Effector CD8-positive, alpha-beta T cell (primary cell): Measurements from ENCODE around the gene ZMYND11.
A peak's percentile ranks its signal among the peaks of the same experiment; 100 is the strongest.
"Not testable (repeated sequence)": the region's sequence is repeated elsewhere in the genome, so short reads cannot be mapped to it uniquely, and the experiment has no call there.

Source experiments
- DNase-seq: peaks from one replicate; lab custom pipeline; 2025; lab: John Stamatoyannopoulos, UW

The ZMYND11 gene

DNA sequence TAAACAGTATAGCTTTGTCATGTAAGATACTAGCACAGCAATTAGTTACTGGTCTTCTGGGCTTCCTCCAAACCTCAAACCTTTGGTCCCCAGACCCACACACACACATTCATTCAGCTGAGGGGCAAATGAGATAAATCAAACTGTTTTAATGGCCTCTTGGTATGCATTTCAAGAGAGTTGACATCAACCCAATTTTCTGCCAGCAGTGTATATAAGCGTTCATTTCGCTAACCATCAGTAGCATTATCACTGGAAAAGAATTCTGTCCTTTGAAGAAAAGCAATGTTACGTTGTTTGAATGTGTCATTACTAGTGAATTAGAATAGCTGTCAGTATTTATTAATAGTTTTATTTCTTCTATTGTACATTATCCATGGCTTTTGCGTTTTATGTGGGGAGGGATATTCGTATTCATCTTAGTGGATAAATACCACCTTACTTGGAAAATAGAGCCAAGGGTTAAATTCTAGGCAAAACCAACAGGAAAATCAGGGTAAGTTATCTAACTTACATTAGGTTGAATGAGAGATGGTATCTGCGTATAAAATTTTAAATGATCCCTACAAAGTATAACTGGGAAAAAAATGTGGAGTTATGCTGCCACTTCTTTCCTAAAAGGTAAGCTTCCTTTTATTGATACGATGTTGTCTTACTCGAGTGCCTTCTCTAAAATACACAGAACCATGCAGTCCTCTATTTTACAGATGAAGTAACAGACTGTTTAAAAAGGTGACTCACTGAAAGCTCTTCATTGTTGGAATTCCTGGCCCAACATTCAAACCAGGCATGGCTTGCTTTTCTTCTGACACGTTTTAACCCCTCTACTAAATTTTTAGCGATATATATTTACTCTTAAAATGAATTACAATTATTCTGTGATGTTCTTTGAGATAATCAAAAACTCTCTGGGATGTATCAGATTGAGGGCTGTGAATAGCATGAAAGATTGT, 2.0 kb upstream of the ZMYND11 start:
- no peak for DNase-seq

DNA sequence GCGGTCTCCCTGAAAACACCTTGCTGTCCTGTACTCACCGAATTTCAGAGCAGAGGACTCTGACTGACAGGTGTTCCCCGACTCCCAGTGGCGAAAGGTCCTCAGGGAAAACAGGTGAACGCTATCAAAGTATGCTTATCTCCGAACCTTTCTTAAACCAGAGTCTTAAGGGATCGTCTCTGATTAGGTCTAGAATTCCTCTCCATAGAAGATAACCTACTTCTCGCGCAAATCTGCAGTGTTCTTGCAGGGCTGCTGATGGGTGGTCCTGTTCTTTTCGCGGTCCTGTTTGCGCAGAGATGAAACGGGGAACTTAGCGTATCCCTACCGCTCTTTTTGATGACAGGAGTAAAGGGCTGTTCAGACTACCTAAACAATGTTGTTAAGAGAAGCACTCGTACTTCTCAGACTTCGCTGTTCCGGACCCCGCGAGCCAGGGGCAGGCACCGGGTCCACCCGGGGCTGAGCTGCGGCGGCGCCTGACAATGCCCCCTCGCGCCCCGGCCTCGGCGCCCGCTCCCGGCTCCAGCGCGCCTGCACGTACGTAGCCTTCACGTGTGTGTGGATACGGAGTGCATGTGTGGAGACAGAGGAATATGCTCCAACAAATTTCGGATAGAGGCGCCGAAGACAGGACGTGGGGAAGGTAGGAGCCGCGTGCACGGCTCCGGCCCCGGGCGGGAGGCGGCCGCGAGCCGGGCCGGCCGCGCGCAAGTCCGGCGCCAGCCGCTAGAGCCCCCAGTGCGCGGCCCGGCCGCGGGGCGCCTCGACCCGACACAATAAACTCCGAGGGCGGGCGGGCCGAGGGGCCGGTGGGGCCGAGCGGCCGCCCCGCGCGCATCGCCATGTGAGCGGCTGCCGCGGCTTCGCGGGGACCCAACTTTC, 766 bp upstream of the ZMYND11 start:
- DNase-seq: peak; percentile 9

DNA sequence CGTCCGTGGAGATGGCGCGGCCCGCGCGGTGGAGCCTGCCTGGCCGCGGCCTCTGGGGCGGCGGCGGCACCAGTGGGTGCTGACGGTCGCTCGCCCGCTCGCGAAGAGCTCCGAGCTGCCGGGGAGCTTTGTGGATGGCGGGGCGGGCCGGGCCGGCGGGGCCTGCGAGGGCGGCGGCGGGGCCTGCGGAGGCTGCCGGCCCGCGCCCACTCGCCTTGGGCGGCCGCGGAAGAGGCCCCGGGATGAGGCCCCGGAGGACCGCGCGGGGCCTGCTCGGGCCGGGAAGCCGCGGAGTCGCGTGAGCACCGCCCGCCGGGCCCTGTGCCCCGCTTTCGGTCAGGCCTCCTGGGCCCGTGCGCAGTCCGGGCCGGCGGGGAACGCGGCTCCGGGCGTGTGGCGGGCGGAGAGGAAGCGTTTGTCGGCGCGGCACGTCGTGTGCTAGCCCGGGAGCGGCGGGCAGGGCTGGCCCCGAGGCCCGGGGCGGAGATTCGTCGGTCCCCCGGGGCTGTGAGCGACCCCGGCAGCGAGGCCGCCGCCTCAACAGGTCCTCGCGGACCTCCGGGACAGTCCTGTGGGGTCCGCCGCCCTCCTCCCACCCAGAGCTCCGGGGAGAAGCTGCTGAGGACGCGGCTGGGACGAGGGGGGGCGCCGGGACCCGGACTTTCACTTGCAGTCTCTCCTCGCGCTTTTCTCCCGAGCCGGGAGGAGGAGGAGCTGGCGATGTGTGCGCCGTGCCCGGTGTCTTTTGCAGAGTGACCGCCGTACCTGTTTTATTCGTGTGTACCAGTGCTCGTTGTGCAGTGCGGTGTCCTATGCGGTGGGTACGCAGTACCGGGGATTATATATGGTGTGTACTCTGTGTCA, 578 bp downstream of the ZMYND11 start:
- peak; percentile 44 for DNase-seq

DNA sequence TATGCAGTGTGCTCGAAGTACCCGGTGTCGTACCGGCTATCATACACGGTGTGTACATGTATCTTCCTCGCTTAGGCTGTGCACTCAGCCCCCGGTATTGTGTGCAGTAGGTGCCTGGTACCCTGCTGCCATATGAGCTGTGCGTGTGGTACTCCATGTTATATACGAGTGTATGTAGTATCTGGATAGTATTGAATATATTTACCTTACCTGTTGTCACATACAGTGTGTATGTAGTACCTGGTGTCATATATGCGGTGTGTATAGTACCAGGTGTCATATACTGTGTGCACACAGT, 1.2 kb downstream of the ZMYND11 start:
- DNase-seq: no peak

DNA sequence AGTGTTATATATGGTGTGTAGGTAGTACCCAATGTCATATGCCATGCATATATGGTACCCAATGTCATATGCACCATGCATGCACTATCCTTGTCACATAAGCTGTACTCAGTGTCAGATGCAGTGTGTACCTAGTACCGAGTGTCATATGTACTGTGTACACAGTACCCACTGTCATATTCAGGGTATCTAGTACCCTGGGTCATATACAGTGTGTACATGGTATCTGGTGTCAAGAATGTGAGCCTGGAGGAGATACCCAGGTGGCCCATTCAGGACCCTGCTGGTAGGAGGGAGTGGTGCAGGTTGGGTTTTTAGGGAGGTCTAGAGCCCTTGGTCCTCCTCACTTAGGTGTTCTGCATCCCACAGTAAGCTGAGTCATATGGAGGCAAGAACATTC, 1.8 kb downstream of the ZMYND11 start:
- peak; percentile 5 for DNase-seq

DNA sequence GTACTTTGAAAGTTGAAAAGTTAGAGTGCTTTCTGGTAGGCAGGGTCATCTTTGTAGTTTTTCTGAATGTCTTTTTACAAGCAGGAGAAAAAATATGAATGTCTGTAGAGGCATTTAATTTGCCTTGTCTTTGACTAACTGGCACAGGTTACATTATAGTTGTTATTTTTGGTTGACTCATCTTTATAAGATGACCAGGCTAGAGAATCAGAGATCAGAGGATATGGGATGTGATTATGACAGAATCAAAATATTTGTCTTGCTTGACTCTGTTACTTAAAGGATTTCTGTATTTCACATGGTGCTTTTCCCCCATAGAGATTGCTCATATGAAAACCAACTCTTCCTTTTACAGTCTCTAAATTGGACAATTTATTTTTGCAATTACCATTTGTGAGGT, 2.4 kb downstream of the ZMYND11 start:
- DNase-seq: no peak

DNA sequence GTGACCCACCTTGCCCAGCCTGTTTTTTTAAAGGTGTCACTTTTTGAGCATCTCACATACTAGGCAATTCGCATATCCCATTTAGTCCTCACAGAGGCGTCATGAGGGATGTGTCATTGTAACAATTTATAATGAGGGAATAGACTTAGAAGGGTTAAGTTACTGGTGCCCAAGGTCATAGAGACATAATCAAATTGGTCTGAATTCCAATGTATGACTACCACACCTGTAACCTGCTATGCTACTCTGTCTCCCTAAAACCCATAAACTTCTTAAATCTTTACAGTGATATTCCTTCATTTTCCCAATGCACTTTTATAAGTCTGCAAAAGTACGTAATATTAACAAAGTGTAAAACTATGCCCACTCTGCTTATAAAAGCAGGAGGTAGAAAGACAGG, 7.1 kb downstream of the ZMYND11 start:
- no peak for DNase-seq

DNA sequence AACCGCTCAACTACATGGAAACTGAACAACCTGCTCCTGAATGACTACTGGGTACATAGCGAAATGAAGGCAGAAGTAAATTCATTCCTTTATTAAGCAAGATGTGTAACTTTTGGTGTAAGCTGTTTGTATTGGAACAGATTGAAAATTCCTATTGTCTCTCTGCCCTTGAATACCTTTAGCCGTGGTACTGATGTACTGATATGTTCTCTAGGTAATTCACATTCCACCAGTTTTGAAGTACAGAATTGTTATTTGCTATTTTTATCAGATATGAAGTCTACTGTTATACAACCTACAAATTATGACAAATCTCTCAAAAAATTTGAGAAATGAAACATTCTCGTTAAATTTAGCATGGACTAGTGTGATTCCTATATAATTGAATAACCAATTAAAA, 17.7 kb downstream of the ZMYND11 start:
- no peak for DNase-seq

DNA sequence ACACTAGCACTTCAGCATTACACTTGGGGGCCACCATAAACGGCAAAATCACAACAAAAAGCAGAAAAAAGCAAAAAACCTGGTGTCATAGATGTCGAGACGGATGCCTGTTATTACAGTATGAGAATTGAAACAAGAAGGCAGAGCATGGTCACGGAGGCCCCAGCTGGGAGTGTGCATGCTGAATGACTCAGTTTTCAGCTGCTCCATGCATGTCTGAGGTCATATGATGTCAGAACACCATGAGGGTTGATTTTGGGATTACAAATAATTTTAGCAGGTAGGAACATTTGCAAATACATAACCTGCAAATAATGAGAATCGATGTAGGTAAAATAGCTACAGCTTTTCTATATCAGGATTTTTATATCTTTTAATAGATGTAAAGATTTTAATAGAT, 19.1 kb downstream of the ZMYND11 start:
- no peak for DNase-seq

DNA sequence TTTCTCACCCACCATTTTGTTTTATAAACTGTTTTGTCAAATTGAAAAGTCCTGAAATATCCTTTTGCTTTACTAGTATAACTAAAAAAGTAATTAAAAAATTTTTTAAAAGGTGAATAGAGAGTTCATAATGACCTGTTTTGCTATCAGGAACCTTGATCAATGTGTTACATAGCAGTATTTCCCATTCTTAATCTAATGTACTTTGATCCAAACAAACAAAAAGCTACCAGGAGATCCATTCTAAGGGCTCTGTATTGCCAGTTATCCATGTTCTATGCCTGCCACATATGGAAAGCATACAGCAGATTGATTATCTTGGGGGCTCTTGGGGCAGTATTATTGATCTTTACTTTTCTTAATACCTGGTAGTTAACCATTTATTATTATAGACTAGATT, 32.1 kb downstream of the ZMYND11 start:
- no peak for DNase-seq

DNA sequence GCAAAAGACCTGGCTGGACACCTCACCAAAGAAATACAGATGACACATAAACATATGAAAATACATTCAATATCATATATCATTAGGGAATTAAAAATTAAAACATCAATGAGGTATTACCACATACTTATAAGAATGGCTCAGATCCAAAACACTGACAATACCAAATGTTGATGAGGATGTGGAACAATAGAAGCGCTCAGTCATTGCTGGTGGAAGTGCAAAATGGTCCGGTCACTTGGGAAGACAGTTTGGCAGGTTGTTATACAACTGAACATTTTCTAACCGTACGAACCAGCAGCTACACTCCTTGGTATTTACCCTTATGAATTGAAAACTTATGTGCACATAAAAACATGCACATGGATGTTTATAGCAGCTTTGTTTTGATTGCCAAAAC, 38.5 kb downstream of the ZMYND11 start:
- no peak for DNase-seq

DNA sequence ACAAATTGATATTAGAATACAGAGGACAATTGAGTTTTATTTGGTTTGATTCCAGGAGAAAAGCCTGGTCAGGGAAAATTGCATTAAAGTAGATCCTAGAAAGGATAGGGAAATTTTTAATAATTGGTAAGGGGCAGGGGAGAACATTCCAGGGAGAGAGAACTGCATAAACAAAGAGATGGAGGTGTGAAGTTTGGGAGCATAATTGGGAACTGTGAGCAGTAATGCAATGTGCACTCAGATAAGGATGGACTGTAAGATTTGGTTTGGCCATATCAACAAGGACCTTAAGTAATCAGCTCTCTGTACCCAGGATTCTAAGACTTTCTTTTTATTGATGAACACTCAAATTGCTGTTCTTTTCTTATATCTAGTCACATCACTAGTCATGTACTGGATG, 41.4 kb downstream of the ZMYND11 start:
- DNase-seq: no peak

DNA sequence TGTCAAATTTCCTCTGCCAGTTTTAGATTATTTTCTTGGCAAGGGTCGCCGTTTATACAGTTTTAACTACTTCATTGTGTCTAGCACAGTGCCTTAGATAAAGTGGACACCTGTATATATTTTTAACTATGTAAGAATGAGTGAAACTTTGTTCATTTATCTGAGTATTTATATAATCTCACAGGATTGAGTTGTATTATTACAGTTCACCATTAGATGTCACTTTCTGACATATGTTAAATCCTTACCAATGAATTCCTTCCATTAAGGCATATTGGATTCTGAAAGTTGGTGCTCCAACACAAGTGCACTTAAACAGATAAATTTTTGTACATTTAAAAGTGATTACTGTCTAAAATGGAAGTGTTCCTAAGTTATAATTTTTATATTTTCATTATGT, 43.0 kb downstream of the ZMYND11 start:
- DNase-seq: no peak

DNA sequence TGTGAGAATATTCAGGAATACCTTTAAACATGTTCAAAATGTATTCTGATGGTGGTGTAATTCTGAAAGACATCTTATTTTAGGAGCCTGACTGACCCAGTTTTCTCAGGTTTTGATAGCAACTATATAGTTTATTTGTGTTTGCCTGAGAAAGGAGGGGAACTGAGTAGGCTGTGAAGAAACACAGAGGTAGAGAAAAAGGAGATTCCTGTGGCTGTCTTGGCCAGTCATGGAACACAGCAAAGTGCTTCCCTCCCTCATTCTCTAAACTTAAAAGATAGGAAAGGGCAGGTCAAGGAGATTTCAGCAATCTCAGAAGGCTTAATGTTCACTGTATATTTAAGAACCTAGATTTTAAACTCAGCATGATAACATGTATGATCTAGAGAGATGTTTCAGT, 43.5 kb downstream of the ZMYND11 start:
- no peak for DNase-seq

DNA sequence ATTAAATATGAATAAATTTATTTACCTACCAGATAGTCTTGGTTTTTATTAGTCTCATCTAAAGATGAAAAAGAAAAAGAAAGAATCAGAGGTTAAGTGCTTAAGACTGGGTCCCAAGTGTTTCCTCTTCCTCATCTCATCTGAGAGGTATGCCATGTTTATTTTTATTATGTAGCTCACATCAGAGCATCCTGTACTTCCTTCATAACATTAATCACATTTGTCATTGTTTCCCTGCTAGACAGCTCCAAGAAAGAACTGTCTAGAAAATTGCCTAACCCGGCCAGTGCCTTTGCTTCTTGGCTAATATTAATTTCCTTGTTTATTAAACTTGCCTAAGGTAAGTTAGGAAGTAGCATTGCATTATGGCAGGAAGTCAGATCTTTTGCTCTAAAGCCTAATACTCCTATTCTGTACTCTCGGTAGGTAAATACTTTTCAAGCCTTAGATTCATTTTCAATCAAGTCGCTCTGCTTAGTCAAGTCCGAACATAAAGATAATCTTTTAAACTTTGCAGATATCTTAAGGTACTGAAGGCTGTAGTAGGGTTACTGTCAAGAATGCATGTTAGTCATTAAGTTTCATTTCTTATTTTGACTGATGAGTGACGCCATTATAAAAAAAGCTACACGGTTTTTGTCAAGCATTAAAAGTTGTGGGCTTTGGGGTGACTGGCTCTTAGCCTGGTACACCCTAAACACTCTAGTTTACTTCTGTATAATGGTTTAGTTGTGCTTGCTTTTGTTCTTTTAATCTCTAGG, 47.4 kb downstream of the ZMYND11 start:
- DNase-seq: no peak

DNA sequence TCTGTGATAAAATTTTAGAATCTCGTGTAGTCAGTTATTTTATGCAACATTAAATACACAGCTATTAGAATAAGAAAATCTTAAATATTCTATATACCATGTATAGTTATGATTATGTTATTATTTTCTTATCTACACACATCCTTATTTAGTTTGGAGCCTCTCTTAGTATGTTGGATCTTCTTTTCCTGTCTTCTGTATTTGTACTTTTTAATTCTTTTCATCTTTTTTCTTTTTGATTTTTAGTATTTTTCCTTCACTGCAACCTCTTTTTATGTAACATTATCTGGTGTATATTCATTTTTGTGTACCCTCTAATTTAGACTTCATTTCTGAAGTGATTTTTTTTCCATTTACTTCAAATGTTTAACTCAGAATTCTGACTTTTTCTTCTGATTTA, 48.9 kb downstream of the ZMYND11 start:
- no peak for DNase-seq

DNA sequence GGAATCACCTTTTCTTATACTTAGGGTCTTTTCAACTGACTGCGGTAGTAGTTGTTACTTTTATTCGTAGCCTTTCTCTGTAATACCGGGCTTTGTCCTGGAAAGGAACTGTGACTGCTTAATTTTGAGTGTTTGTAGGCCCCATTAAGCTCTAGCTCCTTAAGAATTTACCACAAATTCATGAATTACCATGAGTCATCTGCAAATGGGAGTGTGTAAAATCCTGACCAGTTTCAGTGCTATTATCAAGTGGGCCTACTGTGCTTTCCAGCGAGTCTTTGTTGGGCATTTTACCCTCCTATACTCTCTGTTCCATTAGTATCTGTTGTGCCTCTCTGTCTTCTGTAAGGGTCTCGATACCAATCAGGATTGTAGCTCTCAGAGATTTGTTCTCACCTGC, 49.7 kb downstream of the ZMYND11 start:
- no peak for DNase-seq

DNA sequence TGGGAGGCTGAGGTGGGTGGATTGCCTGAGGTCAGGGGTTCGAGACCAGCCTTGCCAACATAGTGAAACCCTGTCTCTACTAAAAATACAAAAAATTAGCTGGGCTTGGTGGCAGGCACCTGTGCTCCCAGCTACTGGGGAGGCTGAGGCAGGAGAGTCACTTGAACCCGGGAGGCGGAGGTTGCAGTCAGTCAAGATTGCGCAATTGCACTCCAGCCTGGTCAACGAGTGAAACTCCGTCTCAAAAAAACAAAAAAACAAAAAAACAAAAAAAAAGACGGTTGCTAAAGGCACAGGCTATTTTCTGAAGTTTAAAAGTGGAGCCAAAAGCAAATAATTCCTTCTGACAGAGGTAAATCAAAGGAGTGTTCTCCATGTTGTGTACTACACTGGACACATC, 50.3 kb downstream of the ZMYND11 start:
- DNase-seq: not testable (repeated sequence)

DNA sequence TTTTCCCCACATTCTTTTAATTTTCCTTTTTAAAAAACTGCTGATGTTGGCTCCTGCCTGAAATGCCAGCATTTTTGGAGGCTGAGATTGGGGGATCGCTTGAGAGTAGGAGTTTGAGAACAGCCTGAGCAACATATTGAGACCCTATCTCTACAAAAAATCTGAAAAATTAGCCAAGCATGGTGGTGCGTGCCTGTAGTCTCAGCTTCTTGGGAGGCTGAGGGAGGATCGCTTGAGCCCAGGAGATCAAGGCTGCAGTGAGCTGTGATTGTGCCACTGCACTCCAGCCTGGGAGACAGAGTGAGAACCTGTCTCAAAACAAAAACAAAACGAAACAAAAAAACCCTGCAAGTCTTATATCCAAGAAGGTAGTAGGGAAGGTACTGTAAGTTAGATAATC, 51.7 kb downstream of the ZMYND11 start:
- no peak for DNase-seq

DNA sequence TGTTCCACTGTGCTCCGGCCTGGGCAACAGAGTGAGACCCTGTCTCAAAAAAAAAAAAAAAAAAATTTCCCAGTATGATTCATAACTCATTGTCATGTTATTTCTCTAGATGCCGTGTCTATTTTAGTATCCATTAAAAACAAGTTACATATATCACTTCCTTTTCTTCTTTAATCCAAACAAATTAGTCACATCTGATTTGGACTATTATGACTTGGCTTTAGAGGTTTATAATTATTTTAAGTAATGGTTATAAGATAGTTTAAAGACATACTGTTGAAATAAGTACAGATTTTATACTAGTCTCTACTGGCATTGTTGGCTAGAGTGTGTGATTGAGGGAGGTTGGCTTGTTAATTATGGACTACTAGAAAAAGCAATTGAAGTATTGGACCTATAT, 53.3 kb downstream of the ZMYND11 start:
- DNase-seq: no peak

DNA sequence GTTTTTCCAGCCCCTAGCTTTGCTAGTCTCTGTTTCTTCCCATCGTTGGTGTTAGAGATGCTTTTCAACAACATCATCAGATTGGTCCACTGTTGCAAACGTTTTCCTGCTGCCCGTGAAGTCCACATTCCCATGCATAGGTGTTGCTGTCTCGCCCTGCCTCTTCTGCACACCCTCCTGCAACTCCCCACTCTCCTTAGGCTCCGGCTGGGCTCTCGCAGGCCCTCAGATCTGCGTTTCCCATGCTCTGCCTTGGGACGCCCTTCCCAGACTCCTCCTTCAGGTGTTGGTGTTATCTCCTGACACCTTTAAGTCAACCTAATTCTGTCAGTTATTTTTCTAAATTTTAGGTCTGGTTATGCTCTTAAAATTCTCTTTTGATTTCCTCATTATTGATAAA, 55.0 kb downstream of the ZMYND11 start:
- no peak for DNase-seq
